Type B pancreatic cell (in vitro differentiated cells): ENCODE data around the gene RBM3. TPM values are rescaled to one million over a fixed set of nuclear protein-coding genes. Genes with fewer than 3 reads are reported as not detected.

Experiments
- DNase-seq: peaks from one replicate; pipeline ENCODE4 v3.0.0; 2021; ENCODE audit warnings: mixed read lengths; ENCODE audit not compliant: unreplicated experiment; ENCODE audit errors: extremely low spot score
- H3K27ac Mint-ChIP-seq: 2 replicates; pipeline ENCODE4 v1.8.0; 2021; ENCODE audit warnings: mild to moderate bottlenecking, mixed read lengths
- H3K27me3 Mint-ChIP-seq: 2 replicates; pipeline ENCODE4 v1.8.0; 2021; ENCODE audit warnings: mixed read lengths
- H3K36me3 Mint-ChIP-seq: 2 replicates; pipeline ENCODE4 v1.8.0; 2021; ENCODE audit warnings: mixed read lengths
- H3K4me1 Mint-ChIP-seq: one replicate; pipeline ENCODE4 v1.8.0; 2021; ENCODE audit warnings: mixed read lengths; ENCODE audit not compliant: unreplicated experiment
- H3K4me3 Mint-ChIP-seq: 2 replicates; pipeline ENCODE4 v1.8.0; 2021; ENCODE audit warnings: mild to moderate bottlenecking, mixed read lengths
- H3K9me3 Mint-ChIP-seq: 2 replicates; pipeline ENCODE4 v1.8.0; 2021; ENCODE audit warnings: mixed read lengths
- CTCF ChIP-seq: fragments of 200-600 bp; sonication (generic); conservative IDR thresholded peaks from 2 replicates; pipeline ENCODE4 v1.5.0; 2021; ENCODE audit warnings: antibody characterized with exemption, mild to moderate bottlenecking
- total RNA-seq: library from RNA; stranded (reverse); gene quantifications from 2 replicates; pipeline ENCODE4 v1.2.1, GENCODE V29; 2021; ENCODE audit warnings: low replicate concordance

Gene RBM3
- total RNA-seq, 1 donor from 2014 or later = 131 TPM

- no peaks in the 10 kb centered on the region for H3K27me3 Mint-ChIP-seq
- no peaks in the 10 kb centered on the region for H3K4me1 Mint-ChIP-seq
- H3K4me3 Mint-ChIP-seq = no peak overlapping the region
- no peak for DNase-seq
- H3K9me3 Mint-ChIP-seq = no peaks in the 10 kb centered on the region
- TF ChIP-seq CTCF = no peak
- H3K36me3 Mint-ChIP-seq = no peaks in the 10 kb centered on the region
- no peak overlapping the region for H3K27ac Mint-ChIP-seq
These were observed 16.2 kb downstream of the RBM3 start for GRCh38 chrX:48590203-48591103.

- TF ChIP-seq CTCF = no peak
- Mint-ChIP-seq H3K4me1 (no peaks in the 10 kb centered on the region), H3K27me3 (no peaks in the 10 kb centered on the region), H3K4me3 (no peak overlapping the region), H3K27ac (no peak overlapping the region), H3K36me3 (no peaks in the 10 kb centered on the region), H3K9me3 (no peaks in the 10 kb centered on the region)
- DNase-seq = no peak
These were observed 17.0 kb downstream of the RBM3 start for GRCh38 chrX:48591255-48591791.

- Mint-ChIP-seq H3K4me3 (no peak overlapping the region), H3K36me3 (peaks cover 7% of the 10 kb centered on the region), H3K4me1 (peaks cover 5% of the 10 kb centered on the region), H3K9me3 (peaks cover 4% of the 10 kb centered on the region), H3K27me3 (no peaks in the 10 kb centered on the region), H3K27ac (no peak overlapping the region)
- no peak for DNase-seq
- TF ChIP-seq CTCF = no peak
These were observed 18.7 kb downstream of the RBM3 start for GRCh38 chrX:48592971-48593370.

GRCh38 chrX:48595929-48596328 lies 21.6 kb downstream of the RBM3 start:
- TF ChIP-seq CTCF = no peak
- H3K36me3 Mint-ChIP-seq = peaks cover 9% of the 10 kb centered on the region
- no peak overlapping the region for H3K27ac Mint-ChIP-seq
- no peaks in the 10 kb centered on the region for H3K27me3 Mint-ChIP-seq
- peaks cover 4% of the 10 kb centered on the region for H3K9me3 Mint-ChIP-seq
- no peak for DNase-seq
- H3K4me3 Mint-ChIP-seq = no peak overlapping the region
- peaks cover 10% of the 10 kb centered on the region for H3K4me1 Mint-ChIP-seq

GRCh38 chrX:48597353-48598264 lies 23.3 kb downstream of the RBM3 start, which contains the start of gene WDR13:
Gene WDR13 (plus strand): TSS chrX:48597492. CDS start chrX:48597997, 505 bp downstream.
- Mint-ChIP-seq H3K36me3 (peaks cover 9% of the 10 kb centered on the region), H3K27ac (peak within 1 kb of the TSS; percentile 100), H3K27me3 (no peaks in the 10 kb centered on the region), H3K9me3 (peaks cover 4% of the 10 kb centered on the region), H3K4me3 (peak within 1 kb of the TSS; percentile 98), H3K4me1 (peaks cover 10% of the 10 kb centered on the region)
- peak; percentile 92 for DNase-seq
- no peak for TF ChIP-seq CTCF
